GM21528 (cell line): ENCODE measurements around the gene PLEKHS1.
"Not testable (repeated sequence)": the region's sequence is repeated elsewhere in the genome, so short reads cannot be mapped to it uniquely, and the experiment has no call there.

Source experiments
- ATAC-seq: cut with Tn5 transposase; IDR thresholded peaks from one replicate; pipeline ENCODE4 v1.9.1; 2021; ENCODE audit warnings: mild to moderate bottlenecking, moderate library complexity; ENCODE audit not compliant: unreplicated experiment, low FRiP score

Gene PLEKHS1

GRCh38 chr10:113782986-113783704, 31.7 kb downstream of the PLEKHS1 start:
- ATAC-seq, result no peak

- peak; percentile 70 for ATAC-seq
These were observed 37.2 kb downstream of the PLEKHS1 start for GRCh38 chr10:113788604-113789083.

GRCh38 chr10:113791691-113792090, 40.2 kb downstream of the PLEKHS1 start:
- ATAC-seq, result no peak

DNA sequence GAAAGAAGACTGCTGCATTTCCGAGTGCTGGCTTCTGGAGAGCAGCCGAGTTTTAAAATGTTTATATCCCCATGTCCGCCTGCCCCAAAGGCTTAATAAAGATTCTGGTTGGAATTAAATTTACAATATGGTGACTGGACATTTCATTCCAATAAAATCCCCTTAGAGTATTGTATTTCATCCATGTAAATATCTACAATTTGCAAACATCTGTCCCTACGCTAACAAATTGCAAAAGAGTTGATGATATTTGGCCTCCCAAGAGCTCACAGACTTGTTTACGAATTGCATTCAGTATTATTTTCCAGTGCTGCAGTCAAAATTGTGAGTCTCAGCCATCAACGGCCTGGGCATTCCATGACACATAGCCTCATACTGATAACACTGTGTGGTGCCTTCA, 50.1 kb downstream of the PLEKHS1 start:
- no peak for ATAC-seq

- ATAC-seq, result no peak
These were observed 51.5 kb downstream of the PLEKHS1 start for GRCh38 chr10:113802997-113803396.

DNA sequence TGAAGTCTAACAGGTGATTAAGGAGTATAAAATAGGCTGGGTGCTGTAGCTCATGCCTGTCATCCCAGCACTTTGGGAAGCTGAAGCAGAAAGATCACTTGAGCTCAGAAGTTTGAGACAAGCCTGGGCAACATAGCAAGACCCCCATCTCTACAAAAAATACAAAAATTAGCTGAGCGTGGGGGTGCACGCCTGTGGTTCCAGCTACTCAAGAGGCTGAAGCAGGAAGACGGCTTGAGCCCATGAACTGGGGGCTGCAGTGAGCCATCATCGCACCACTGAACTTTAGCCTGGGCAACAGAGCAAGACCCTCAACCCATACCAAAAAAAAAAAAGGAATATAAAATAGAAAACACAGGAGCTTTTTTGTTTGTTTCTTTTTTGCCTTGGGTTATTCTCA, 55.0 kb downstream of the PLEKHS1 start:
- no peak for ATAC-seq

DNA sequence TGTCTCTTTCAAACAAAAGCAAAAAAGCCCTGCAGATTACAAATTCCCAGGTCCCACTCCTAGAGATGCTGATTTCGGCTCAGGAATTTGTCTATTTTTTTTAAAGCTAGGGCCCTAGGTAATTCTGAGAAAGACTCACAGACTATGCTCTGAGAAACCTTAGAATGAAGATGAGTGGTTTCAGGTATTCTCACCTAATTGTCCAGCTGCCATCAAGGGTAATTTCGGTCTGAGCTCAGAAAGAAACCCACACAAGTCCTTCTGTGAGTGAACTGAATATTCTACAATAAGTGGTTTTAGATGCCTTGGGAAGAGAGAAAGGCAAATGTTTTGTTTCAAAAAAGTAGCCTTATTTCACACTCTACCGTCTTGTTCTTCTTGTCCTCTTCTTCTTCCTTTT, 56.7 kb downstream of the PLEKHS1 start:
- ATAC-seq, result no peak

GRCh38 chr10:113814700-113815099, 63.2 kb downstream of the PLEKHS1 start:
- not testable (repeated sequence) for ATAC-seq

GRCh38 chr10:113819989-113820388, 68.5 kb downstream of the PLEKHS1 start:
- no peak for ATAC-seq

- no peak for ATAC-seq
These were observed 69.0 kb downstream of the PLEKHS1 start for GRCh38 chr10:113820507-113820906.

GRCh38 chr10:113821306-113821705, 69.8 kb downstream of the PLEKHS1 start:
- ATAC-seq, result not testable (repeated sequence)

- ATAC-seq, result no peak
These were observed 70.7 kb downstream of the PLEKHS1 start for GRCh38 chr10:113822174-113822573.

DNA sequence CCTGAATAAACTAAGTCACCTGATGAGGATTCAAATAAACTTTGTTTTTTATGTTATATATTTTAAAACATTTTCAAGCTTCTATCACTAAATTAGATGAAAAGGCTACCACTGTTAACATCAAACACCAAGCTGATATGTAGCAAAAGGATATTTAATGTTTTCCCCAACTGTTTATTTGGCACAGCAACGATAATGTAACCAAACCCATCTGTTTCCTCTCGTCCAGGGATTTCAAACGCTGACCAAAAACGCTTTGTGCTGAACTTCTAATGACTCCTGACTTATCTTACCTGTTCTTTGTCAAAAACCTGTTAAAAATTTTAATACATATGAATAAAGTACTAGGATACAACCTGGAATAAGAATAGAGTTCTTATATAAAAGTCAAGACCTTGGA, 71.9 kb downstream of the PLEKHS1 start:
- ATAC-seq, result no peak

DNA sequence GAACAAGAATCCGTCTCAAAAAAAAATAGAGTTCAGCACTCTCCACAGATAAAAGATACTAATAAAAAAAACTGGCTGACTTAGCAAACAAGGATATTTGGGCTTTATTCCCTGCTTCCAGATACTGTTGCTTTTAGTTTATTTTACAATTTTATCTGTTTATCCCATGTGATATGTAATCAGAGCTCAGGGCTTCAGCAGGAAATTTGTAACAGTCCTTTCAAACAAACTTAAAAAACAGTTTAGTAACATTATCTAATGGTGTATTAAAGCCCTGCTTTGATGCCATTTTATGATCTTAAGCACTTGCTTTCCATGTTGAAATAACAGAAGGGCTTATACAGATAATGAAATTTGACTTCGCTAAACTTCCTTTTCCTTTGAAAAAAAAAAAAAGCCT, 74.3 kb downstream of the PLEKHS1 start:
- ATAC-seq, result no peak

DNA sequence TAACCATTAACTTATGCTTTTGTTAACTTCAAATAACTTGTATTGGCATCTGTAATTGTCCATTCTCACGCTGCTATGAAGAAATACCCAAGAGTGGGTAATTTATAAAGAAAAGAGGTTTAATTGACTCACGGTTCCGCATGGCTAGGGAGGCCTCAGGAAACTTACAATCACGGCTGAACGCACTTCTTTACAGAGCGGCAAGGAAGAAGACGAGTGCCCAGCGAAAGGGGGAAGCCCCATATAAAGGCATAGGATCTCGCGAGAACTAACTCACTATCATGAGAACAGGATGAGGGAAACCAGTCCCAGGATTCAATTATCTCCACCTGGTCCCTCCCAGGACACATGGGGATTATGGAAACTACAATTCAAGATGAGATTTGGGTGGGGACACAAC, 77.1 kb downstream of the PLEKHS1 start:
- not testable (repeated sequence) for ATAC-seq
